ENCODE measurements around the gene DLX3.

Gene DLX3

GRCh38 chr17:49956780-49957179, 38.2 kb downstream of the DLX3 start:
- ChIA-PET POLR2A (no interaction called here), CTCF (interaction anchor here (0.8 to 3.8 kb wide), 8 partner anchors 9 to 138 kb away, joined by 3 to 37 read pairs (median 4); no protein-coding TSS in a partner anchor)
- TF ChIP-seq, protein P1, sequence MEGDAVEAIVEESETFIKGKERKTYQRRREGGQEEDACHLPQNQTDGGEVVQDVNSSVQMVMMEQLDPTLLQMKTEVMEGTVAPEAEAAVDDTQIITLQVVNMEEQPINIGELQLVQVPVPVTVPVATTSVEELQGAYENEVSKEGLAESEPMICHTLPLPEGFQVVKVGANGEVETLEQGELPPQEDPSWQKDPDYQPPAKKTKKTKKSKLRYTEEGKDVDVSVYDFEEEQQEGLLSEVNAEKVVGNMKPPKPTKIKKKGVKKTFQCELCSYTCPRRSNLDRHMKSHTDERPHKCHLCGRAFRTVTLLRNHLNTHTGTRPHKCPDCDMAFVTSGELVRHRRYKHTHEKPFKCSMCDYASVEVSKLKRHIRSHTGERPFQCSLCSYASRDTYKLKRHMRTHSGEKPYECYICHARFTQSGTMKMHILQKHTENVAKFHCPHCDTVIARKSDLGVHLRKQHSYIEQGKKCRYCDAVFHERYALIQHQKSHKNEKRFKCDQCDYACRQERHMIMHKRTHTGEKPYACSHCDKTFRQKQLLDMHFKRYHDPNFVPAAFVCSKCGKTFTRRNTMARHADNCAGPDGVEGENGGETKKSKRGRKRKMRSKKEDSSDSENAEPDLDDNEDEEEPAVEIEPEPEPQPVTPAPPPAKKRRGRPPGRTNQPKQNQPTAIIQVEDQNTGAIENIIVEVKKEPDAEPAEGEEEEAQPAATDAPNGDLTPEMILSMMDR (IDR thresholded peaks at IDR 0.05; ENCODE audit: control extremely low read depth, extremely low read depth, low read depth, missing control alignments): no peak
- DNase-seq (ENCODE audit: extremely low spot score): no peak

- TF ChIP-seq, protein P1 (IDR thresholded peaks at IDR 0.05; ENCODE audit: control extremely low read depth, extremely low read depth, low read depth, missing control alignments): no peak
- no peak for DNase-seq (ENCODE audit: extremely low spot score)
- POLR2A ChIA-PET: no interaction called here
- CTCF ChIA-PET: interaction anchor here (3.8 kb wide), 1 partner anchor 42 kb away, joined by 37 read pairs; no protein-coding TSS in a partner anchor
These were observed 39.9 kb downstream of the DLX3 start for GRCh38 chr17:49955157-49955556.

- ChIA-PET POLR2A (no interaction called here), CTCF (interaction anchor here (0.8 to 4.2 kb wide), 30 partner anchors 9 to 396 kb away, joined by 3 to 92 read pairs (median 5); no protein-coding TSS in a partner anchor)
- TF ChIP-seq, protein P1 (IDR thresholded peaks at IDR 0.05; ENCODE audit: control extremely low read depth, extremely low read depth, low read depth, missing control alignments): no peak
- DNase-seq (ENCODE audit: extremely low spot score): no peak
These were observed 42.0 kb downstream of the DLX3 start for GRCh38 chr17:49952912-49953497.

- peak; percentile 85 for DNase-seq (ENCODE audit: extremely low spot score)
- POLR2A ChIA-PET: no interaction called here
- TF ChIP-seq, protein P1 (IDR thresholded peaks at IDR 0.05; ENCODE audit: control extremely low read depth, extremely low read depth, low read depth, missing control alignments): peak; percentile 98
- CTCF ChIA-PET: interaction anchor here (0.7 to 4.2 kb wide), 33 partner anchors 9 to 396 kb away, joined by 3 to 92 read pairs (median 5); no protein-coding TSS in a partner anchor
These were observed 42.7 kb downstream of the DLX3 start for GRCh38 chr17:49952209-49952911.

DNA sequence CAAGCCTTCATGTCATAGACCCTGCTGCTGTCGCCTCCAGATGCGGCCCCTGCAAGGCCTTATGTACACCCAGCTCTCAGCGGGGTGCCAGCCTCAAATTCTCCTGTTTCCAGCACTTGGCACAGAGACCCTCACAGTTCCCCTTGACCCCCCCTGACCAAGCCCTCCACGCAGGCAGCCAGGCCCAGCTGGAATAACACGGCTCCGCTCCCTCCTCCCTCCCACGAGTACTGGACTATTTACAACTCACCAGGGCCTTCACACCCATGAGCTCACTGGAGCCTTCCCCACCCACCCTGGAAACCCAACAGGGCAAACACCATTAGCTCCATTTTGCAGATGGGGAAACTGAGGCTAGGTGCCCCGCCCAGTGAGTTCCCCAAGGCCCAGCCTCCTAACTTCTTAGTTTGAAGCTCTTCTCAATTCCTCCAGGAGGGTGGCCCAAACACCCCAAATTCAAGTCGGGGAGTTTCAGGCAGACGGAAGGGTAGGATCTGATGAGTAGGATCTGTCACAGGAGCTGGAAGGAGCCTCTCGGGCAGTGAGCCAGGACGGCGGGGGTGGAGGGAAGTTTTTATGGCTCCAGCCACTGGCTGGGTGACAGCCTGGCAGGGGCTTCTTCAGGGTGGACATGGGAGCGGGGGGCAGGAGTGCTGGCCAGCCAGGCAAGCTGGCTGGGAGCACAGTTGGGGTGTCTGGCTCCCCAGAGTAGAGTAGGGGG, 43.5 kb downstream of the DLX3 start:
- ChIA-PET CTCF (interaction anchor here (1.1 to 4.2 kb wide), 17 partner anchors 8 to 395 kb away, joined by 3 to 92 read pairs (median 10); no protein-coding TSS in a partner anchor), POLR2A (no interaction called here)
- DNase-seq (ENCODE audit: extremely low spot score): no peak
- TF ChIP-seq, protein P1 (IDR thresholded peaks at IDR 0.05; ENCODE audit: control extremely low read depth, extremely low read depth, low read depth, missing control alignments): no peak

DNA sequence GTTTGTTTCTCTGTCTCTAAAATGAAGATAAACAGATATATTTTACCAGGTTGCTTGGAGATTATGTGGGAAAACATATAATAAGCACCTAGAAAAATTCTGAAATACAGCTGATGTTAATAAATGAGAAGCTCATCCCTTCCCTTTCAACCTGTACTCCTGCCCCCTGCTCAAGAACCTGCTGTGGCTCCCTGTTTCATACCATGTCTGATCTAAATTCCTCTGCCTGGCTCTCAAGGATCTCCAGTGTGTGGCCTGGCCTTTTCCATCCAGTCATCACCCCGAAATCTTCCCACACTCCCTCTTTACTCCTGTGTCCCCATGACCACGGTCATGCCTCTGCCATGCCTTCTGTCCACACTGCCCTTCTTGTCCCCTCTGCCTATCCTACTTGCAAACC, 45.4 kb downstream of the DLX3 start:
- ChIA-PET POLR2A (no interaction called here), CTCF (interaction anchor here (1.0 to 1.6 kb wide), 2 partner anchors 47 to 48 kb away, joined by 5 read pairs; no protein-coding TSS in a partner anchor)
- TF ChIP-seq, protein P1 (IDR thresholded peaks at IDR 0.05; ENCODE audit: control extremely low read depth, extremely low read depth, low read depth, missing control alignments): no peak

More for the DNA sequence above, 45.4 kb downstream of the DLX3 start:
- no peak for DNase-seq (ENCODE audit: extremely low spot score)
